ENCODE measurements around the gene OTUB2.

OTUB2 gene

DNA sequence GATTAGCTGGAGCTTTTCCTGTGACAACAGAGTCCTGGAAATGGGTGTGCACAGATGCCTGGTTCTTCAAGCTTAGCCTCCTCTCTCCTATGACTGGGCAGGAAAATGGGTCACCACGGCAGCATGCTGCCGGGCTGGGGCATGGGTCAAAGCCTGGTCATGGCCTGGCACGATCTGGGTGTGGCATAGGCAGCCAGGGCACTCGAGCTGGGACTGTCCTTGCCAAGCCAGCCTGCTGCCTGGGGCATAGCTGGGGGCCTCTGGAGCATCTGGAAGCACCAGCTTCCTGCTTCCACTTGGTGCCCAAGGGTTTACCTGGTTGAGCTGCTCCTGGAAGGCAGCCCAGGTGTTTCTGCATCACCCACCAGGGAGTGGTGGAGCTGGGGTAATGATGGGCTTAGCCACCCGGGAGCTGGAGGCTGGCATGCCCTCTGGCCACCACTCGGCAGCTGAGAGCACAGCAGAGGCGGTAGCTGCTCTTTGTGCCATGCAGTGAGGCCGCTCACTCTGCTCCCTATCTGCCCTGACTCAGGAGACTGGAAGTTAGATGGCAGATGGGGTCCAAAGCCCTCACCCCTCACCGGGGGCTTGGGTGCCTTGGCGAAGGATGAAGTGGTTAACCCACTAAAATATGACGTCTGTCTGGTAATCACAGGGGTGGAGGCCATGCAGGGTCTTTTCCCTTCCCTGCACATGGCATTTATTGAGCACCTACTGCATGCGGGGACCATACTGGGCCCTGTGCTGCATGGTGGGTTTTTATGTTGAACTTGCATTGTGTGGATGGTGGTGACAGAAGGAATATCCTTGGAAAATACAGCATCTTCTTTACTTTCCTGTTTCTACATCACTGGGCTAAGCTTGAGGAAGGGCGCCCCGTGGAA, 1.7 kb downstream of the OTUB2 start:
- DNase-seq (ENCODE audit: extremely low spot score): no peak
- ChIA-PET CTCF (interaction anchor here (0.9 to 16.5 kb wide), 9 partner anchors 8 to 373 kb away, joined by 3 to 151 read pairs (median 4); no protein-coding TSS in a partner anchor), POLR2A (no interaction called here)
- TF ChIP-seq, protein P1, sequence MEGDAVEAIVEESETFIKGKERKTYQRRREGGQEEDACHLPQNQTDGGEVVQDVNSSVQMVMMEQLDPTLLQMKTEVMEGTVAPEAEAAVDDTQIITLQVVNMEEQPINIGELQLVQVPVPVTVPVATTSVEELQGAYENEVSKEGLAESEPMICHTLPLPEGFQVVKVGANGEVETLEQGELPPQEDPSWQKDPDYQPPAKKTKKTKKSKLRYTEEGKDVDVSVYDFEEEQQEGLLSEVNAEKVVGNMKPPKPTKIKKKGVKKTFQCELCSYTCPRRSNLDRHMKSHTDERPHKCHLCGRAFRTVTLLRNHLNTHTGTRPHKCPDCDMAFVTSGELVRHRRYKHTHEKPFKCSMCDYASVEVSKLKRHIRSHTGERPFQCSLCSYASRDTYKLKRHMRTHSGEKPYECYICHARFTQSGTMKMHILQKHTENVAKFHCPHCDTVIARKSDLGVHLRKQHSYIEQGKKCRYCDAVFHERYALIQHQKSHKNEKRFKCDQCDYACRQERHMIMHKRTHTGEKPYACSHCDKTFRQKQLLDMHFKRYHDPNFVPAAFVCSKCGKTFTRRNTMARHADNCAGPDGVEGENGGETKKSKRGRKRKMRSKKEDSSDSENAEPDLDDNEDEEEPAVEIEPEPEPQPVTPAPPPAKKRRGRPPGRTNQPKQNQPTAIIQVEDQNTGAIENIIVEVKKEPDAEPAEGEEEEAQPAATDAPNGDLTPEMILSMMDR (IDR thresholded peaks at IDR 0.05; ENCODE audit: control extremely low read depth, extremely low read depth, low read depth, missing control alignments): no peak

DNA sequence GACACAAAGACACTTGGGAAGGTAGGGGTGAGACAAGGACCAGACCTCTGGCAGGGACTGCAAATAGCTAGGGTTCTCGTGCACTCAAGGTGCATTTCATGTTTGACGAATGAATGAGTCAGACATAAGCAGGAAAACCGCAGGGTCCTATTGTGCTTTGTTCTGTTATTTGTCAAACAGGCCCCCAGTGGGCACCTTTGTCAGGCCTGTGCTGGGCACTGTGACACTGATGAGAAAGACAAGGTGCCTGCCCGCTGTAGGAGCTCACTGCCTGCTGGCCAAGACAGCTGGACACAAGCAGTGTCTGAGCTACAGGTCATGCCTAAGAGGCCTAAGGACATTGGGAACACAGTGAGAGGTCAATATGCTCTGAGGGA, 2.3 kb downstream of the OTUB2 start:
- POLR2A ChIA-PET: no interaction called here
- DNase-seq (ENCODE audit: extremely low spot score): peak; percentile 43
- CTCF ChIA-PET: interaction anchor here (0.9 to 16.5 kb wide), 8 partner anchors 7 to 373 kb away, joined by 3 to 151 read pairs (median 4); no protein-coding TSS in a partner anchor
- TF ChIP-seq, protein P1 (IDR thresholded peaks at IDR 0.05; ENCODE audit: control extremely low read depth, extremely low read depth, low read depth, missing control alignments): no peak

DNA sequence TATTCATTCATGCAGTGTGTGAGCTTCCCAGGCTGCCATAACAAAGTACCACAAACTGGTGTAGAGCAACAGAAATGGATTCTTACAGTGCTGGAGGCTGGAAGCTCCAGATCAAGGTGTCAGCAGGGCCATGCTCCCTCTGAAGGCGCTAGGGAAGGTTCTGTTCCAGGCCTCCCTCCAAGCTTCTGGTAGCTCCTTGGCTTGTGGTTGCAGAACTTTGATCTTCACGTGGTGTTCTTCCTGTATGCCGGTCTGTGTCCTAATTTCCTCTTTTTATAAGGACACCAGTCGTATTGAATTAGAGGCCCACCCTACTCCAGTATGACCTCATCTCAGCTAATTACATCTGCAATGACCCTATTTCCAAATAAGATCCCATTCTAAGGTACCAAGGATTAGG, 3.1 kb downstream of the OTUB2 start:
- POLR2A ChIA-PET: no interaction called here
- CTCF ChIA-PET: interaction anchor here (0.9 to 16.5 kb wide), 7 partner anchors 6 to 107 kb away, joined by 3 to 151 read pairs (median 4); partner anchors contain the start of gene IFI27L2
- TF ChIP-seq, protein P1 (IDR thresholded peaks at IDR 0.05; ENCODE audit: control extremely low read depth, extremely low read depth, low read depth, missing control alignments): no peak
- DNase-seq (ENCODE audit: extremely low spot score): no peak

DNA sequence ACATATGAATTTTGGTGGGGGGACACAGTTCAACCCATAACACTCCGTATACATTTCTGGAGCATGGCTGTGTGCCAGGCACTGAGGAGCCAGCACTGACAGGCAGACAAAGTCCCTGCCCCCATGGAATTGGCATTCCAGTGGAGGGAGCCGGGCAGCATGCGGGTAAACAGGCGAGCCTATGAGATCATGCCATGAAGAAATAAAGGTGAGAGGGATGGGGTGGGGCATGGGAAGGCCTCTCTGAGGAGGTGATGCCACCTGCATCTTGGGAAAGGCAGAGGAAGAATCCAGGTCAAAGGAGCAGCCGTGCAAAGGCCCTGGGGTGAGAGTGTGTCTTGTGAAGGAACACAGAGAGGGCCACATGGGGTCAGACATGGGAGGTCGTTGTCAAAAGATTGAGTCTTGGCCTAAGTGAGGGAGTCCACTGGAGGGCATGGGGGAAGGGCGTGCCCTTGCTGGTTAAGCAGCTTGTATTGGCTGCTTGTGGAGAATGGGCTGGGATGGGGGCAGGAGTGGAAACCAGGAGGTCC, 3.6 kb downstream of the OTUB2 start:
- DNase-seq (ENCODE audit: extremely low spot score): no peak
- CTCF ChIA-PET: interaction anchor here (0.9 to 2.4 kb wide), 4 partner anchors 9 to 107 kb away, joined by 3 to 15 read pairs (median 3); partner anchors contain the start of gene IFI27L2
- POLR2A ChIA-PET: no interaction called here
- TF ChIP-seq, protein P1 (IDR thresholded peaks at IDR 0.05; ENCODE audit: control extremely low read depth, extremely low read depth, low read depth, missing control alignments): no peak

DNA sequence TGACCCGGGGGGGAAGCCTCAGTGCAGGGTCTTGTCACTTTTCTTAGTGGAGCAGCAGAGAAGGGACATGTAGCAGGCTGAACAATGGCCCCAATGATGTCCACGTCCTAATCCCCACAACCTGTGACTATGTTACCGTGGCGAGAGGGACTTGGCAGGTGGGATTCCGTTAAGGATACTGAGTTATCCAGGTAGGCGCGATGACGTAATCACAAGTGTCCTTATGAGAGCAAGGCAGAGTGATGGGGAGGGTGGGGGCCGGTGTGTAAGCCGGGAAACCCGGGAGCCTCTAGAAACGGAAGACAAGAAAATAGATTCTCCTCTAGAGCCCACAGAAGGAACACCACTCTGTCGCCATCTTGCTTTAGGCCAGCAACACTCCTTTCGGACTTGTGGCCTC, 4.4 kb downstream of the OTUB2 start:
- no peak for DNase-seq (ENCODE audit: extremely low spot score)
- ChIA-PET POLR2A (no interaction called here), CTCF (interaction anchor here (0.9 to 2.4 kb wide), 2 partner anchors 16 to 106 kb away, joined by 3 to 15 read pairs; no protein-coding TSS in a partner anchor)
- TF ChIP-seq, protein P1 (IDR thresholded peaks at IDR 0.05; ENCODE audit: control extremely low read depth, extremely low read depth, low read depth, missing control alignments): no peak

DNA sequence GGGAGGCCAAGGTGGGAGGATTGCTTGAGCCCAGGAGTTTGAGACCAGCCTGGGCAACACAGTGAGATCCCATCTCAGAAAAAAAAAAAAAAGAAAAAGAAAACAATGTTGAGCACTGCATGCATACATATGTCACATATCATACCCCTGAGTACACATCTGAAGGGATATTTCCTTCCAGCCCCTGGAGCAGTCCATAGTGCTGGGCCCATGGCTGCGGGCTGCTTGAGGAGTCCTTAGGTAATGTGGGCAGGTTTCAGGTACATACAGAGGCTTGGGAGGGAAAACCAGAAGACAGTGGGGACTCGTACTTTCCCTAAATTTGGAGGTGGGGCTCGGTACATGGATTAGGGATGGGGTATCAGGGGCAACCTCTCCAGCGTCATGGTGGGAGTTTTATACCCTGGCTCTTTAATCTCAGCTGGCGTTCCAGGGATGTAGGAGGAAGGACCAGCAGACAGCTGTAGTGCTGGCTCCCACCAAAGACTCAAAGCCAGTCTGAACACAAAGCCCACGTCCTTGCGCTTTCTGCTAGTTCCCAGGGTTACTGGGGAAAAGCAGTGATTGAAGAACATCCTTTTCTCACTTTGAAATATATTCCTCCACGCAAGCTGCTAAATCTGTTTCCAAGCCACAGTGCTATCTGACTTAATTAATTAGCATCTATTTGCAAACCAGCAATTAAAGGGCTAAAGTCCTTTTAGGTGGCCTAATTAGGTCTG, 5.2 kb downstream of the OTUB2 start:
- ChIA-PET CTCF (interaction anchor here (8.5 to 9.0 kb wide), 2 partner anchors 10 to 109 kb away, joined by 151 to 182 read pairs; partner anchors contain the start of gene OTUB2), POLR2A (no interaction called here)

More for the DNA sequence above, 5.2 kb downstream of the OTUB2 start:
- TF ChIP-seq, protein P1 (IDR thresholded peaks at IDR 0.05; ENCODE audit: control extremely low read depth, extremely low read depth, low read depth, missing control alignments): no peak
- no peak for DNase-seq (ENCODE audit: extremely low spot score)
